ENCODE results near the gene SCARB1.
"Not testable (repeated sequence)": the region's sequence is repeated elsewhere in the genome, so short reads cannot be mapped to it uniquely, and the experiment has no call there.

Gene SCARB1

GRCh38 chr12:124901003-124901402, 37.3 kb upstream of the SCARB1 start:
- no peaks in the 10 kb centered on the region for H3K9me3 ChIP-seq (ENCODE audit: control insufficient read depth, low read length)
- no peaks in the 10 kb centered on the region for H3K36me3 ChIP-seq (ENCODE audit: control insufficient read depth, insufficient read depth, low read length)
- H3K4me1 ChIP-seq (ENCODE audit: control insufficient read depth, insufficient read depth, low read length): no peaks in the 10 kb centered on the region
- no peak overlapping the region for H3K4me3 ChIP-seq (ENCODE audit: insufficient read depth, low read depth, low read length)
- H3K27ac ChIP-seq (ENCODE audit: insufficient read depth, low read depth, low read length, poor library complexity, severe bottlenecking): no peak overlapping the region
- 57 to 61% methylated on average over 3 of the region's 3 CpGs for WGBS, 2 experiments
- no peaks in the 10 kb centered on the region for H3K27me3 ChIP-seq (ENCODE audit: control insufficient read depth, insufficient read depth, low read length, poor library complexity, severe bottlenecking)

GRCh38 chr12:124900345-124900795, 36.7 kb upstream of the SCARB1 start:
- 91 to 92% methylated on average over 8 of the region's 8 CpGs for WGBS, 2 experiments
- H3K9me3 ChIP-seq (ENCODE audit: control insufficient read depth, low read length); H3K36me3 ChIP-seq (ENCODE audit: control insufficient read depth, insufficient read depth, low read length); H3K27me3 ChIP-seq (ENCODE audit: control insufficient read depth, insufficient read depth, low read length, poor library complexity, severe bottlenecking); H3K4me3 ChIP-seq (ENCODE audit: insufficient read depth, low read depth, low read length); H3K27ac ChIP-seq (ENCODE audit: insufficient read depth, low read depth, low read length, poor library complexity, severe bottlenecking); H3K4me1 ChIP-seq (ENCODE audit: control insufficient read depth, insufficient read depth, low read length): not testable (repeated sequence)

GRCh38 chr12:124898923-124899294, 35.2 kb upstream of the SCARB1 start:
- no peaks in the 10 kb centered on the region for H3K9me3 ChIP-seq (ENCODE audit: control insufficient read depth, low read length)
- no peak overlapping the region for H3K27ac ChIP-seq (ENCODE audit: insufficient read depth, low read depth, low read length, poor library complexity, severe bottlenecking)
- H3K4me1 ChIP-seq (ENCODE audit: control insufficient read depth, insufficient read depth, low read length): no peaks in the 10 kb centered on the region
- WGBS, 2 experiments: 89% methylated on average over 5 of the region's 5 CpGs
- no peaks in the 10 kb centered on the region for H3K27me3 ChIP-seq (ENCODE audit: control insufficient read depth, insufficient read depth, low read length, poor library complexity, severe bottlenecking)
- H3K36me3 ChIP-seq (ENCODE audit: control insufficient read depth, insufficient read depth, low read length): no peaks in the 10 kb centered on the region
- no peak overlapping the region for H3K4me3 ChIP-seq (ENCODE audit: insufficient read depth, low read depth, low read length)

GRCh38 chr12:124898200-124898922, 34.7 kb upstream of the SCARB1 start:
- Histone ChIP-seq H3K27ac (ENCODE audit: insufficient read depth, low read depth, low read length, poor library complexity, severe bottlenecking) (no peak overlapping the region), H3K4me1 (ENCODE audit: control insufficient read depth, insufficient read depth, low read length) (no peaks in the 10 kb centered on the region), H3K27me3 (ENCODE audit: control insufficient read depth, insufficient read depth, low read length, poor library complexity, severe bottlenecking) (no peaks in the 10 kb centered on the region), H3K36me3 (ENCODE audit: control insufficient read depth, insufficient read depth, low read length) (no peaks in the 10 kb centered on the region), H3K4me3 (ENCODE audit: insufficient read depth, low read depth, low read length) (no peak overlapping the region), H3K9me3 (ENCODE audit: control insufficient read depth, low read length) (no peaks in the 10 kb centered on the region)
- WGBS, 2 experiments: 63 to 64% methylated on average over 18 of the region's 18 CpGs

- H3K9me3 ChIP-seq (ENCODE audit: control insufficient read depth, low read length): no peaks in the 10 kb centered on the region
- no peak overlapping the region for H3K4me3 ChIP-seq (ENCODE audit: insufficient read depth, low read depth, low read length)
- no peak overlapping the region for H3K27ac ChIP-seq (ENCODE audit: insufficient read depth, low read depth, low read length, poor library complexity, severe bottlenecking)
- 93 to 94% methylated on average over 5 of the region's 5 CpGs for WGBS, 2 experiments
- no peaks in the 10 kb centered on the region for H3K4me1 ChIP-seq (ENCODE audit: control insufficient read depth, insufficient read depth, low read length)
- H3K27me3 ChIP-seq (ENCODE audit: control insufficient read depth, insufficient read depth, low read length, poor library complexity, severe bottlenecking): no peaks in the 10 kb centered on the region
- no peaks in the 10 kb centered on the region for H3K36me3 ChIP-seq (ENCODE audit: control insufficient read depth, insufficient read depth, low read length)
These were observed 32.8 kb upstream of the SCARB1 start for GRCh38 chr12:124896461-124896860.

- Histone ChIP-seq H3K9me3 (ENCODE audit: control insufficient read depth, low read length) (no peaks in the 10 kb centered on the region), H3K27me3 (ENCODE audit: control insufficient read depth, insufficient read depth, low read length, poor library complexity, severe bottlenecking) (no peaks in the 10 kb centered on the region), H3K36me3 (ENCODE audit: control insufficient read depth, insufficient read depth, low read length) (no peaks in the 10 kb centered on the region), H3K27ac (ENCODE audit: insufficient read depth, low read depth, low read length, poor library complexity, severe bottlenecking) (no peak overlapping the region), H3K4me3 (ENCODE audit: insufficient read depth, low read depth, low read length) (no peak overlapping the region), H3K4me1 (ENCODE audit: control insufficient read depth, insufficient read depth, low read length) (no peaks in the 10 kb centered on the region)
- 92 to 96% methylated on average over 8 to 9 of the region's 9 CpGs for WGBS, 2 experiments
These were observed 30.3 kb upstream of the SCARB1 start for GRCh38 chr12:124893792-124894516.

GRCh38 chr12:124888260-124888659, 24.6 kb upstream of the SCARB1 start:
- H3K27me3 ChIP-seq (ENCODE audit: control insufficient read depth, insufficient read depth, low read length, poor library complexity, severe bottlenecking): no peaks in the 10 kb centered on the region
- no peaks in the 10 kb centered on the region for H3K9me3 ChIP-seq (ENCODE audit: control insufficient read depth, low read length)
- H3K27ac ChIP-seq (ENCODE audit: insufficient read depth, low read depth, low read length, poor library complexity, severe bottlenecking): no peak overlapping the region
- no peak overlapping the region for H3K4me3 ChIP-seq (ENCODE audit: insufficient read depth, low read depth, low read length)
- WGBS, 2 experiments: 85 to 93% methylated on average over 2 of the region's 2 CpGs
- no peaks in the 10 kb centered on the region for H3K36me3 ChIP-seq (ENCODE audit: control insufficient read depth, insufficient read depth, low read length)
- peaks cover 8% of the 10 kb centered on the region for H3K4me1 ChIP-seq (ENCODE audit: control insufficient read depth, insufficient read depth, low read length)

GRCh38 chr12:124887766-124888165, 24.1 kb upstream of the SCARB1 start:
- not testable (repeated sequence) for H3K4me3 ChIP-seq (ENCODE audit: insufficient read depth, low read depth, low read length); H3K36me3 ChIP-seq (ENCODE audit: control insufficient read depth, insufficient read depth, low read length); H3K27ac ChIP-seq (ENCODE audit: insufficient read depth, low read depth, low read length, poor library complexity, severe bottlenecking); H3K27me3 ChIP-seq (ENCODE audit: control insufficient read depth, insufficient read depth, low read length, poor library complexity, severe bottlenecking); H3K4me1 ChIP-seq (ENCODE audit: control insufficient read depth, insufficient read depth, low read length); H3K9me3 ChIP-seq (ENCODE audit: control insufficient read depth, low read length)
- 92 to 95% methylated on average over 9 of the region's 9 CpGs for WGBS, 2 experiments

- Histone ChIP-seq H3K27me3 (ENCODE audit: control insufficient read depth, insufficient read depth, low read length, poor library complexity, severe bottlenecking) (no peaks in the 10 kb centered on the region), H3K9me3 (ENCODE audit: control insufficient read depth, low read length) (no peaks in the 10 kb centered on the region), H3K36me3 (ENCODE audit: control insufficient read depth, insufficient read depth, low read length) (no peaks in the 10 kb centered on the region), H3K4me3 (ENCODE audit: insufficient read depth, low read depth, low read length) (no peak overlapping the region), H3K4me1 (ENCODE audit: control insufficient read depth, insufficient read depth, low read length) (peaks cover 8% of the 10 kb centered on the region), H3K27ac (ENCODE audit: insufficient read depth, low read depth, low read length, poor library complexity, severe bottlenecking) (no peak overlapping the region)
- WGBS, 2 experiments: 51 to 52% methylated on average over 15 of the region's 15 CpGs
These were observed 21.1 kb upstream of the SCARB1 start for GRCh38 chr12:124884587-124885438.
